ENCODE measurements around the gene BRSK2.

Gene BRSK2

DNA sequence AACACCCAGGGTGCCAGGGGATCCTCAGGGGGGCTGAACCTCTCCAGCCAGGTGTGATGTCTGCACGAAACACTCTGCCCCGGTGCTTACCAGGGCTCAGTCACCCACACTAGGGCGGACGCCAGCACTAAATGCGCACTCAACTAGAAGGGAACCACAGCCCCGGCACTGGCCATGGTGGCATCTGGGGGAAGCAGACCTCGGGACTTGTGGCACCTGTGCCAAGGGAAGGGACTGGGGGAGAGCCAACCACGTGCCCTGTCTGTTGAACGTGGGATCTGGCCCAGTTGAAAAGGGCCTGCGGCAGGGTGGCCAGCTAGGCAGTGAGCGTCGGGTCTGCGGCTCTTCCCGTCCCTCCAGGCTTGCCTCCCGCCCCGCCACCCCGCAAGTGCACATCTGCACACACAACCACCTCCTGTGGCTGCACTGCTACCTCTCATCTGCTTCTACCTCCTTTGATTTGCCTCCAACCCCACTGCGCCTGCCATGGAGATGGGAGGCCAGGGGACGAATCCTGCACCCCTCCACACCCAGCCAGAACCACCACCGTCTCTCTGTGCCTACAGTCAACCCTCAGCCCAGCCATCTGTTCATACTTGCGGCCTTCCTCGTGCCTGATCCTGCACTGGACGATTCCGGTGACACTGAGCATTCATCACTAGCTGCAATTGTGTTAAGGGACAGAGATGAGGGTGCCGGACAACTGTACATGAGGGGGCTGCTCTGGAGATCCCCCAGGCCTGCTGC is 111.9 kb downstream of the BRSK2 start:
- ChIA-PET CTCF (no interaction called here), POLR2A (no interaction called here)
- DNase-seq (ENCODE audit: extremely low spot score) = no peak
- TF ChIP-seq FOXK2 (IDR thresholded peaks at IDR 0.05) (no peak), CTBP1 (IDR thresholded peaks at IDR 0.05; ENCODE audit: borderline replicate concordance) (no peak), SP1 (IDR thresholded peaks at IDR 0.05) (no peak)

DNA sequence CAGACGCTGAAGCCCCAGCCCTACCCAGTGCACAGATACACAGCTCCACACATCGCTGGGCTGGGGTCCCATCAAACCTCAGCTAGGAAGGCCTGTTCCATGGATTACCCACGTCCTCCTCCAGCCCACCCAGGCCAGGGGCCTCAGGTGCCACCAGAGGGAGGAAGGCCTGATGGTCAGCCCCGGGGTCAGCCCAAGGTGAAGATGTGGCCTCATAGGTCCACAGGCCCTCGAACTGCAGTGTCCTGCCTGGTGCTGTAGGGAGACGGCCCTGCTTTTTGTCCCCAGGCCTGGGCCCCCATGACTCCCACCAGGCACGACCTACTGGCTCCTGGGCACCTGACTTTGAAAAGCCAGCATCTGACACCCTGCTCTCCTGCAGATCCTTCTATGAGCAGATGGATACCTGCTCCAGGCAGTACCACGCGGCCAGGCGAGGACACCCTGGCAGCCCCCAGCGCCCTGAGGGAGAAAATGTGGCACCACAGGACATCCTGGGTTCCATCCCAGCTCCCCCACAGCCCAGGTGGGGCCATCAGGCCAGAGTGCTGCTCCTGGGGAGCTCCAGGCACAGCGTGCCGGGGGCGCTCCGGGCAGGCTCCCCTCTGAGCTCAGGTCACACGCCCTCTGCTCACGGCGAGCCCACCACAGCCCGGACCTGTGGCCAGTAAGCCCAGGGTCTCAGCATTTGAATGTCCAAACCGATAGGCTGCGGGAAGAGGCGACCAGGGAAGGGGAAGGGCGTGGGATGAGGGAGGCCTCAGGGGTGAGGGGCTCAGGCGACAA is 112.6 kb downstream of the BRSK2 start:
- ChIA-PET CTCF (no interaction called here), POLR2A (no interaction called here)
- TF ChIP-seq CTBP1 (IDR thresholded peaks at IDR 0.05; ENCODE audit: borderline replicate concordance) = no peak
- TF ChIP-seq ARNT (IDR thresholded peaks at IDR 0.05) = no peak
- no peak for TF ChIP-seq FOXA1 (IDR thresholded peaks at IDR 0.05)
- TF ChIP-seq FOXM1 (IDR thresholded peaks at IDR 0.05; ENCODE audit: borderline replicate concordance) = no peak
- TF ChIP-seq SUZ12 (IDR thresholded peaks at IDR 0.05) = no peak
- TF ChIP-seq FOXK2 (IDR thresholded peaks at IDR 0.05) = no peak
- TF ChIP-seq TARDBP (IDR thresholded peaks at IDR 0.05) = no peak
- no peak for TF ChIP-seq SP1 (IDR thresholded peaks at IDR 0.05)
- TF ChIP-seq, protein P1, sequence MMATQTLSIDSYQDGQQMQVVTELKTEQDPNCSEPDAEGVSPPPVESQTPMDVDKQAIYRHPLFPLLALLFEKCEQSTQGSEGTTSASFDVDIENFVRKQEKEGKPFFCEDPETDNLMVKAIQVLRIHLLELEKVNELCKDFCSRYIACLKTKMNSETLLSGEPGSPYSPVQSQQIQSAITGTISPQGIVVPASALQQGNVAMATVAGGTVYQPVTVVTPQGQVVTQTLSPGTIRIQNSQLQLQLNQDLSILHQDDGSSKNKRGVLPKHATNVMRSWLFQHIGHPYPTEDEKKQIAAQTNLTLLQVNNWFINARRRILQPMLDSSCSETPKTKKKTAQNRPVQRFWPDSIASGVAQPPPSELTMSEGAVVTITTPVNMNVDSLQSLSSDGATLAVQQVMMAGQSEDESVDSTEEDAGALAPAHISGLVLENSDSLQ (IDR thresholded peaks at IDR 0.05) = no peak
- no peak for TF ChIP-seq ZNF384 (IDR thresholded peaks at IDR 0.05)
- TF ChIP-seq BHLHE40 (IDR thresholded peaks at IDR 0.05; ENCODE audit: borderline replicate concordance) = no peak

GRCh38 chr11:1502954-1503707 is 113.4 kb downstream of the BRSK2 start:
- CTCF ChIA-PET = no interaction called here
- no peak for TF ChIP-seq SUZ12 (IDR thresholded peaks at IDR 0.05)
- TF ChIP-seq SP1 (IDR thresholded peaks at IDR 0.05) = no peak
- TF ChIP-seq ARNT (IDR thresholded peaks at IDR 0.05) = no peak
- TF ChIP-seq BHLHE40 (IDR thresholded peaks at IDR 0.05; ENCODE audit: borderline replicate concordance) = no peak
- POLR2A ChIA-PET = no interaction called here
- DNase-seq (ENCODE audit: extremely low spot score) = no peak

More for the DNA sequence above, 112.6 kb downstream of the BRSK2 start:
- DNase-seq (ENCODE audit: extremely low spot score) = no peak

- DNase-seq (ENCODE audit: extremely low spot score) = no peak
- CTCF ChIA-PET = no interaction called here
- TF ChIP-seq L3MBTL2 (conservative IDR thresholded peaks at IDR 0.05) (no peak), ELF4 (IDR thresholded peaks at IDR 0.05) (no peak), ARNT (IDR thresholded peaks at IDR 0.05) (no peak), ZNF384 (IDR thresholded peaks at IDR 0.05) (no peak), BHLHE40 (IDR thresholded peaks at IDR 0.05; ENCODE audit: borderline replicate concordance) (no peak), CTBP1 (IDR thresholded peaks at IDR 0.05; ENCODE audit: borderline replicate concordance) (no peak), FOXA1 (IDR thresholded peaks at IDR 0.05) (no peak), FOXM1 (IDR thresholded peaks at IDR 0.05; ENCODE audit: borderline replicate concordance) (no peak), TARDBP (IDR thresholded peaks at IDR 0.05) (no peak), HDGF (IDR thresholded peaks at IDR 0.05; ENCODE audit: borderline replicate concordance) (no peak), FOXK2 (IDR thresholded peaks at IDR 0.05) (no peak)
- TF ChIP-seq, protein P1 (IDR thresholded peaks at IDR 0.05) = no peak
- POLR2A ChIA-PET = no interaction called here
Measured at GRCh38 chr11:1503708-1504104, 114.0 kb downstream of the BRSK2 start.

- no peak for DNase-seq (ENCODE audit: extremely low spot score)
- ChIA-PET CTCF (no interaction called here), POLR2A (no interaction called here)
- no peak for TF ChIP-seq ARNT (IDR thresholded peaks at IDR 0.05)
- no peak for TF ChIP-seq NFRKB (IDR thresholded peaks at IDR 0.05)
- TF ChIP-seq SUZ12 (IDR thresholded peaks at IDR 0.05) = no peak
- TF ChIP-seq L3MBTL2 (conservative IDR thresholded peaks at IDR 0.05) = no peak
- TF ChIP-seq ZNF384 (IDR thresholded peaks at IDR 0.05) = no peak
- TF ChIP-seq FOXK2 (IDR thresholded peaks at IDR 0.05) = no peak
- TF ChIP-seq, protein P1 (IDR thresholded peaks at IDR 0.05) = no peak
- no peak for TF ChIP-seq FOXA1 (IDR thresholded peaks at IDR 0.05)
- no peak for TF ChIP-seq ELF4 (IDR thresholded peaks at IDR 0.05)
- TF ChIP-seq FOXM1 (IDR thresholded peaks at IDR 0.05; ENCODE audit: borderline replicate concordance) = no peak
- TF ChIP-seq TARDBP (IDR thresholded peaks at IDR 0.05) = no peak
Measured at GRCh38 chr11:1504138-1504537, 114.4 kb downstream of the BRSK2 start.

- no peak for DNase-seq (ENCODE audit: extremely low spot score)
- ChIA-PET CTCF (interaction anchor here (0.7 to 1.0 kb wide), 2 partner anchors 9 to 746 kb away, joined by 3 to 4 read pairs; no protein-coding TSS in a partner anchor), POLR2A (no interaction called here)
- TF ChIP-seq BHLHE40 (IDR thresholded peaks at IDR 0.05; ENCODE audit: borderline replicate concordance) (no peak), SUZ12 (IDR thresholded peaks at IDR 0.05) (no peak), FOXM1 (IDR thresholded peaks at IDR 0.05; ENCODE audit: borderline replicate concordance) (no peak), CTBP1 (IDR thresholded peaks at IDR 0.05; ENCODE audit: borderline replicate concordance) (no peak), ARNT (IDR thresholded peaks at IDR 0.05) (no peak)
Measured at GRCh38 chr11:1504581-1505290, 115.0 kb downstream of the BRSK2 start.
